SU-DHL-6 (cell line): ENCODE data around the gene AREG.

ENCODE experiments used
- CTCF ChIP-seq: fragments of 200-600 bp; sonication (generic); IDR thresholded peaks from one replicate; pipeline ENCODE4 v1.5.1; 2017; ENCODE audit warnings: antibody characterized with exemption, mild to moderate bottlenecking, low read length, moderate library complexity; ENCODE audit not compliant: insufficient read depth, poor library complexity, severe bottlenecking
- EZH2phosphoT487 ChIP-seq: fragments of 200-600 bp; sonication (generic), shearing (Covaris generic); conservative IDR thresholded peaks from 2 replicates; pipeline ENCODE4 v1.6.1; 2018; ENCODE audit warnings: mild to moderate bottlenecking, antibody characterized with exemption, low read length, moderate library complexity, mixed read lengths

- no peak for TF ChIP-seq CTCF
- no peak for TF ChIP-seq EZH2phosphoT487
Measured at GRCh38 chr4:74490736-74491135, 45.8 kb downstream of the AREG start.
